Activated naive CD4-positive, alpha-beta T cell treated with anti-CD3 and anti-CD28 coated beads, Interleukin-2, amount 50 U/mL, for 72 hours (primary cell): ENCODE data around the gene BYSL. TPM values are rescaled to one million over a fixed set of nuclear protein-coding genes. Genes with fewer than 3 reads are reported as not detected.
"Not testable (repeated sequence)": the region's sequence is repeated elsewhere in the genome, so short reads cannot be mapped to it uniquely, and the experiment has no call there.

Experiments used
- ATAC-seq, 2 donors: fragments of 150-1000 bp; cut with Tn5 transposase; 2 replicates each; pipeline ENCODE4 v1.10.0; 2021; ENCODE audit warnings: mild to moderate bottlenecking in 2 of 2, moderate library complexity in 2 of 2
- DNase-seq, 2 donors: peaks; one replicate each; pipeline ENCODE4 v3.0.0; 2021 to 2022; ENCODE audit warnings: low spot score in 2 of 2
- H3K27ac Mint-ChIP-seq, 2 donors: one replicate each; pipeline ENCODE4 v1.8.0; 2022; ENCODE audit warnings: mild to moderate bottlenecking in 2 of 2, mixed read lengths in 2 of 2
- H3K36me3 Mint-ChIP-seq, 2 donors: one replicate each; pipeline ENCODE4 v1.8.0; 2022; ENCODE audit warnings: mixed read lengths in 2 of 2
- H3K9me3 Mint-ChIP-seq, 2 donors: one replicate each; pipeline ENCODE4 v1.8.0; 2022; ENCODE audit warnings: mixed read lengths in 2 of 2
- total RNA-seq, 2 donors: library from RNA; stranded (reverse); gene quantifications; one replicate each; pipeline ENCODE4 v1.2.3, GENCODE V29; 2022

BYSL gene
- total RNA-seq, 2 donors from 2014 or later = 38.1 to 47.6 TPM

DNA sequence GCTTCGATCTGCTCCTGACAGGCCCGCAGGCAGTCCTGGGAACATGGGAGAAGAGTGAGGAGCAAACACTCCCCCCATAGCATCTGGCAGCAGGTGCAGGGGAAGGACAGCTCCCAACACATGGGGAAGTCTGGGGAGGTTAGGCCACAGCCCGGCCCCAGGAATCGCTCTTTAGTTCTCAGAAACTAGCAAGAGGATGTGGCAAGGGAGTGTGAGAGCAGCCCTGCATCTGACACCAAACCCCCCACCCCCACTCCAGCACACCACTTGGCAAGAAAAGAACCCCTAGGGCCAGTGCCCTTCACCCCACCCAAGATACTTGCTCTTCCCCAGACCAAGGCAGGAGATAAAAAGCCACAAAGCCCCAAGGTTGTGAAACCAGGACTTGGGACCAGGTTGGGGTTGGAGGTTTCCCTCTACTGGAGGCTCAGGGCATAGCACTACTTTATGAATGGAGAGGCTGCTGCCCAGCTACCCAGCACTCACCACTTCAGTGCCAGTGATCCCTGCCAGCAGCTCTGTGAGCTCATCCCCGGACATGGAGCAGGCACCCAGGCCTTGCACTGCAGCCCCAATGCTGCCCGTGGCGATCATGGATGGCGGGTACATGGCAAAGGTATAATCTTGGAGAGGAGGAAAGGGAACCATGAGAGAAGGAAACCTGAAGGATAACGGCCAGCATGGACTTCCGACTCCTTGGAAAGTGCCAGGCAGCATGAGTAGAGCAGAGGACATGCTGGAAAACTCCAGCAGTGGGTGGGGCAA, 15.0 kb downstream of the BYSL start:
- peaks cover 61 to 76% of the 10 kb centered on the region in 2 donors for H3K36me3 Mint-ChIP-seq
- ATAC-seq (peak; percentile 66 to 70), DNase-seq (peak; percentile 74 to 81)
- peak overlapping the region; percentile 79 to 99 for H3K27ac Mint-ChIP-seq
- no peaks in the 10 kb centered on the region for H3K9me3 Mint-ChIP-seq

DNA sequence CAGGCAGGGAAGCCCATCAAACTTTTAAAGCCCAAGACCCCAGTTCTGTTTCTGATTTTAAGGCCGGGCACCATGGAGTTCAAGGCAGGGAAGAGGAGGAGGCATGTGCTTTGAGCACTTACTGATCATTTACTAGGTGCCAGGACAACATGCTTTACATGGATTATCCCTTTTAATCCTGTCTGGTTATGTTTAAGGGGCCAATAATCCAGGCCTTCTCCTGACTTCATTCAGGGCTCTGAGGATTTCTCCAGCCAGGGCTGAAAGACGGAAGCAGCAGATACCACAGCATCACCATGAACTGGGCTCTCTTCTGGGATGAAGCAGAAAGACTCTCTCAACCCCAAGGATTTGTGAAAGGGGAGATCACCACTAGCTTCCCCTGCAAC, 16.2 kb downstream of the BYSL start:
- no peak for ATAC-seq
- no peak for DNase-seq
- H3K27ac Mint-ChIP-seq = peak overlapping the region; percentile 79 to 86
- peaks cover 62 to 76% of the 10 kb centered on the region in 2 donors for H3K36me3 Mint-ChIP-seq
- no peaks in the 10 kb centered on the region for H3K9me3 Mint-ChIP-seq

DNA sequence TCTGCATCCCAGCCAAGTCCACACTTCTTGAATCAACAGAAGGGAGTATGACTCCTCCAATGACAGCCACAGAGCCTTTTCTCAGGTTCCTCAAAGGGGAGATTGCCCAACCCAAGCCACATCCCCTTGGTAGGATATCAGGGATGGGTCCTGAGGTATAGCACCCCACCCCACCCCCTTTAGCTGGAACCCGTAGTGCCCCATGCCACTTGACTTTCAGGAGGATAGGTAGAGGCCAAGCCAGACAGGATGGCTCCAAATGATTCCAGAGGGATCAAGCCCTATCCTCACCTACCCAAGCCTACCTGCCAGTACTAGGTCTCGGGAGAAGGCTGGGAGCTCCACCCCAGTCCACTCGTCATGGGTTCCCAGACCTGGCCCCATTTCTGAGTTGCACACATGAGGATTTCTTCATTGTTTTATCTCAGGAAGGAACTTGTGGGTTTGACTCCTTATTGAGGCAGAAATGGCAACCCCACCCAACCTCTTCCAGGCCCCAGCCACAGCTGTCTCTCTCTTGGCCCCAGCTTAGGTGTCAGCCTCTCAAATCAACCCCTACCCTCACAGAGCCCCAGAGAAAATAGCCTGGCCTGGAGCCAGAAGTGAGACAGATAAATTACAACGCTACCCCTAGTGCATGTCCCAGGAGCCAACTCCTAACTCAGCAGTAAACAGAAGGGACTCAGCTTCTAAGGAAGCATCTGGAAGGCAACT, 16.7 kb downstream of the BYSL start:
- H3K27ac Mint-ChIP-seq = peak overlapping the region; percentile 79 to 86
- DNase-seq (peak in 1 of 2 donors; percentile 61), ATAC-seq (no peak)
- peaks cover 59 to 71% of the 10 kb centered on the region in 2 donors for H3K36me3 Mint-ChIP-seq
- no peaks in the 10 kb centered on the region for H3K9me3 Mint-ChIP-seq

DNA sequence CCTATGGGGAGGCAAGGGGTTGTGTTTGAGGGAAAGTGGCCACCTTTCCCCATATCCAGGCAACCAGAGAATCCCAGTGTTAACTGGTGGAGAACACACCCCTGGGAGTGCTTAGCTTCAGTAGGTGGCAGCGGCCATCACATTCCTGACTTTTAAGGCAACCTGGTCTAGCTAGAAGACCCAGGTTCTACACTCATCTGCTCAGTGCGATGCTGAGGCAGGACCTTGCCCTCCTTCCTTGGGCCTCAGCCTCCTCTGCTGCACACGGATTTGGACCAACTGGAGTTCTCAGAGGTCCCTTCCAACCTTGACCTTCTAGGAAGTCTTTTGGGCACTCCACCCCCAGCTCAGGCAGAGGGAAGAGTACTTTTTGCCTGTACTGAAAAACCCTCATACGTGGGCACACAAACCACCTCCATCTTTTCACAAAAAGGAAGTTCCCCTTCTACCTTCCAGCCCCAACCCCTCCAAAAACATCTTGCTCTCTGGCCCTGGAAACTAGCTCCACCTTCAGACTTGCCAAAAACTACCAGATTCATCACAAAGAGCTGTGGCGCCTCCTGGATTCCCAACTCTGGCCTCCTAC, 17.4 kb downstream of the BYSL start:
- Mint-ChIP-seq H3K9me3 (no peaks in the 10 kb centered on the region), H3K27ac (peak overlapping the region; percentile 79 to 95), H3K36me3 (peaks cover 58 to 67% of the 10 kb centered on the region in 2 donors)
- DNase-seq = no peak
- ATAC-seq = no peak

DNA sequence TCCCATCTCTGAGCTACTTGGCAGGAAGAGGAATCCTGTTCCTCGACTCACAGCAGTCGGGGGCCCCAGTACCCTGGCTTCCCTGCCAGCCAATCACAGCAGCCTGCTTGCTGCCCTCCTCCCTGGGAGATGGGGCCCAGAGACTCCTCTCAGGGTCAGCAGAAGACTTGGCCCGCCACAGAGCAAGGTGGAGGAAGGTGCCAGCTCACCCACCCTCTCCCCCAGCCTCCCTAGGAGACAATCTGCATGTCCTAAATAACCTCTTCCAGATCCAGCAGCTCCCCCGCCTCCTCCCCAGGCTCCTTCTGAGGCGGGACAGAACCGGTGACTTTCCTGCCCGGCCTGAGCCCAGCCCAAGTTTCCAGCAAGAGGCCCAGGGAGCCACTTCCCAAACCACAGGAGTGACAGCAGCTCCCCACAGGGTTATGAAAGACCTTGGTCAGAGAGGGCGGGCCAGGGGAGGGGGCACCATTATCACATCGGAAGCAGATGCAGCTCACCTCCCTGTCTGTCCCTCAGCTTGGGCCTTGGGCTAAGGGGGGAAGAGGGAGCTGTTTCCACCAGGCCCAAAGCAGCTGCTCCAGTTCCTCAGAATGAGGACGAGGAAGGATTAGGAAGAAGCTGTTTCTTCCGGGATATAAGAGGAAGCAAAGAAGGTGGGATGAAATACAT, 18.0 kb downstream of the BYSL start:
- peak overlapping the region; percentile 79 to 95 for H3K27ac Mint-ChIP-seq
- DNase-seq = peak; percentile 27 to 84
- no peaks in the 10 kb centered on the region for H3K9me3 Mint-ChIP-seq
- peaks cover 58 to 65% of the 10 kb centered on the region in 2 donors for H3K36me3 Mint-ChIP-seq
- peak; percentile 6 to 23 for ATAC-seq

DNA sequence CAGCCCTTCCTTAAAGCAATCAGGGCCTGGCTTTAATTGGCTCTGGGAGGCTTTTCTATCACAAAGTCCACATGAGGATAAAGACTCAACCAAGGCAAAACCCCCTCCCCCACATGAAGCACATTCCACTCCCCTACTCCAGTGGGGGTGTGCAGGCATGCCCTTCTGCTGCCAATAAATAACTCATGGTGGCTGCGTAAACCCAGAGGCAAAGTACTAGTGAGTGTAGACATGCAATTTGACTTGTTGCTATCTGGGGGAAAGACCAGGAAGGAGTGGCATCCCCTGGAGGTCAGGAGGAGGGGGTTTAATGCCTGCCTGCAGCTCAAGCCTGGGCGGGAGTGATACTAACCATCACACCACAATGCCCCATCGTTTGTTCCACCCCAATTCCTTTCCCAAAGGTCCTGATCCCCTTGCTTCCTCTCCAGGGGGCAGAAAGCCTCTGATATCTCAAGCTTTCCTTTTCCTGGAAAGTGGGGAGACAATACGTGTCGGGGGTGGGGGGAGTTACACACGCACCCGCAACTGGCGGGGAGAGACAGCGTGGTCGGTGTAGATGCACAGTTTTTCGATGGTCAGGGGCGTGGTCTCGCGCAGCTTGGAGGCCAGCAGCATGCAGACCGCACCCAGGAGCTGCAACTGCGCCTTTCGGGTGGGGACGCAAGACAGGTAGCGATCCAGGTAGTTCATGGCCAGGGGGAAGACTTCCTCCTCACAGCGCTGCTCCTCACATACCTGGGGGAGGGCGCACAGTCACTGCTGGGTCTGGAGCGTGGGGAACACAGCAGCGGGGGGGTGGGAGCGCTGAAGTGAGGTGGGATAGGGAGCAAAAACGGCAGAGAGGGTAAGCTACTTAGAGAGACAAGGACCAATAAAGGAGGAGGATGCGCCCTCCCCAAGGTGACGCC, 18.8 kb downstream of the BYSL start:
- DNase-seq = peak in 1 of 2 donors; percentile 64
- peaks cover 50 to 57% of the 10 kb centered on the region in 2 donors for H3K36me3 Mint-ChIP-seq
- no peaks in the 10 kb centered on the region for H3K9me3 Mint-ChIP-seq
- H3K27ac Mint-ChIP-seq = peak overlapping the region; percentile 79 to 95
- peak in 1 of 2 donors; percentile 18 for ATAC-seq

DNA sequence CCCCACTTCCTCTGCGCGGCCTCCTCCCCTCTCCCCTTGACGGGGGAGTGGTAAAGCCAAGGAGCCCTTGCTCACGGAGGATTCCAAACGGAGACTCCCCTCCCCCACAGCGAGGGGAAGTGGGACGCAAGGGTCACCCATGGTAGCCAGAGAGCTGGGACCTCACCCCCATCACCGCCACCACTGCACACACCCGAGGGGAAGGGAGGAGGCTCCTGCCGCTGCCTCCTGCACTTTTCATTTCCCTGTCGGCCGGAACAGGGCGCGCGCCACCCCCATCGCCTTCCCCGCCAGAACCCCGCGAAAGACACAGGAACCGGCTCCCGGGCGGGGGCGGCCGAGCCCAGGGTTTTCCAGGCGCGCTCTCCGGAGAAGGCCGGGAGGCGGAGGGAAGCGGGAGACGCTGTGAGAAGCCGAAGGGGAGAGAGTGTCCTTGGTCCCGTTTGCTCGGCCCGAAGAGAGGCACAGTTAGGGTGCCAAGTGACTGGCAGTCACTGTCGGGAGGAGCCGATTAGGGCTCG, 19.5 kb downstream of the BYSL start:
- Mint-ChIP-seq H3K9me3 (no peaks in the 10 kb centered on the region), H3K27ac (peak overlapping the region; percentile 79 to 95), H3K36me3 (peaks cover 50 to 55% of the 10 kb centered on the region in 2 donors)
- peak; percentile 53 to 60 for DNase-seq
- ATAC-seq = no peak

DNA sequence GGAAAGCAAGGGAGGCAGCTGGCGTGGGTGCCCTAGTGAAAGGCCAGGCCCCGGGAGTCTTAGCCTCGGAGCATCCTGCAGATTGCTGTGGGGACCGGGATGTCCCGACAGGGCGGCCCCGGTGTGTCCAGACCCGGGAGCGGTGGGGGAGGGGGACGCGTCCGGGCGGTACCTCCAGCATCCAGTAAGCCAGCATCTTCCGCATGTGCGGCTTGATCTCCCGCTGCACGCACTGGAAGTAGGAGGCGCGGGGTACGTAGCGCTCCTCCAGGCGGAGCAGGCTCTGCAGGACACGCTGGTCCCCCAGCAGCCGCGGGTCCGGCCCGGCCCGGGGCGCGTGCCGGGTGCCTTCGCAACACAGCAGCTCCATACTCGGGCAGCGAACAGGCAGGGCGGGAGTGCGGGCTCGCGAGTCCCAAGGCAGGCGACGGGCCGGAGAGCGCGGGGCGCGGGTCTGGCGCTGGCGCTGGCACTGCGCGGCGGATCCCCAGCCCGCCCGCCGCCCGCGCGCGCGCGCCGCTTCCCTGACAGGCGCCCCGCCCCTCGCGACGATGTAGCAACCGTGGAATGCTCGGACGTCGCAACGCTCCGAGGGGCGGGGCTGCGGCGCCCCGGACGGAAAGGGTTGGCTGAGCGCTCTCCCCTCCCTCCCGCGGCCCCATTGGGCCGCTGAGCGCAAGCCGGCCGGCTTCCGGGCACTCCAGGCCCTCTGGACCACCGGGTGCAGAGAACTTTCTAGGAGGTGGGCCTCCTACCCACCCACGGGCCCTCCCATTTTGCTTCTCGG, 20.2 kb downstream of the BYSL start, which contains the start of gene CCND3:
Gene CCND3 (minus strand): TSS at position 529 of the 787 bp plus-strand sequence. CDS start 159 bp downstream, at position 370.
- peak; percentile 79 to 88 for ATAC-seq
- peaks cover 46 to 49% of the 10 kb centered on the region in 2 donors for H3K36me3 Mint-ChIP-seq
- no peaks in the 10 kb centered on the region for H3K9me3 Mint-ChIP-seq

DNA sequence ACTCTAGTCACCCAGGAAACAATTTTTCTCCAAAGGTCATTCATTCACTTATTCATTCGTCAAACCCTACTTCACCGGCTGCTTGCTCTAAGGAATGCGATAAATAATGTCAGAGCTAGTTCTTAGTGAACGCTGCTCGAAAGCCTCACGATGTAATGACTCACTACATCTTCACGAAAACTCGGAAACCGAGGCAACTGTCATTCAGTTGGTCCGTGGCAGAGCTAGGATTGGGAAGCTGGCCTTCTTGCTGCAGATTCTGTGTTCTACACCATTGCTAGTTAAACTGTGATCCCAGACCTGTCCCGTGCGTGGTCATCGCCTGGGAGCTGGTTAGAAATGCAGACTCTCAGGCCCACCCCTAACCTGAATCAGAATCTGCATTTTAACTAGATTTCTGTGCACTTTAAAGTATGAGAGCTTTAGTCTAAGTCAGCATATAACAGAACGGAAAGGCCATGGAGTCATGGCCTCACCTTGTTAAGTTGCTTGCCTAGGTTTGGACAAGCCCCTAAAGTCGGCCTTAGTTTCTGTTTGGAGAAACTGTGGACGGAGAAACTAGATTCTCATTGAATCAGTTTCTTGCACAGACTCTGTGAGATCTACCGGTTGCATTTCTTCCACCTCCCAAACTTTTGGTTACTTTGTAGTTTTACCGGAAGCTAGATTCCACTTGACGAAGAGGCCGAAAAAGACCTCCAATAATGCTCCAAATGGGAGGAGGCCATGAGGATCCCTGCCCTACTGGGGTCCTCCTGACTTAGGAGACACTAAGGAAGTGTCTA, 21.0 kb downstream of the BYSL start:
- Mint-ChIP-seq H3K9me3 (peaks cover under 1 to 1% of the 10 kb centered on the region in 2 donors), H3K36me3 (peaks cover 41 to 43% of the 10 kb centered on the region in 2 donors), H3K27ac (peak overlapping the region; percentile 79 to 95)
- ATAC-seq = peak; percentile 54 to 60
- DNase-seq = no peak

More for the DNA sequence above, 20.2 kb downstream of the BYSL start, which contains the start of gene CCND3:
- peak within 1 kb of the TSS; percentile 79 to 95 for H3K27ac Mint-ChIP-seq
- peak; percentile 90 to 91 for DNase-seq

DNA sequence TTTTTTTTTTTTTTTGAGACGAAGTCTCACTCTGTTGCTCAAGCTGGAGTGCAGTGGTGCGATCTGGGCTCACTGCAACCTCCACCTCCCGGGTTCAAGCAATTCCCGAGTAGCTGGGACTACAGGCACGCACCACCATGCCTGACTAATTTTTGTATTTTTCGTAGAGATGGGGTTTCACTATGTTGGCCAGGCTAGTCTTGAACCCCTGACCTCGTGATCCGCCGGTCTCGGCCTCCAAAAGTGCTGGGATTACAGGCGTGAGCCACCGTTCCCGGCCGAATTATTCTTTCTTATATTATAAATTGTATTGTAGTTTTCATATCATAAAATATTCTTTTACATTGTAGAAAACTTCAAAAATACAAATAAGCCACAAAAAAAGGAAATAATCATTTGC, 21.6 kb downstream of the BYSL start:
- ATAC-seq, DNase-seq, H3K9me3 Mint-ChIP-seq: not testable (repeated sequence)
- H3K27ac Mint-ChIP-seq = peak overlapping the region; percentile 79 to 95
- peaks cover 34 to 43% of the 10 kb centered on the region in 2 donors for H3K36me3 Mint-ChIP-seq

DNA sequence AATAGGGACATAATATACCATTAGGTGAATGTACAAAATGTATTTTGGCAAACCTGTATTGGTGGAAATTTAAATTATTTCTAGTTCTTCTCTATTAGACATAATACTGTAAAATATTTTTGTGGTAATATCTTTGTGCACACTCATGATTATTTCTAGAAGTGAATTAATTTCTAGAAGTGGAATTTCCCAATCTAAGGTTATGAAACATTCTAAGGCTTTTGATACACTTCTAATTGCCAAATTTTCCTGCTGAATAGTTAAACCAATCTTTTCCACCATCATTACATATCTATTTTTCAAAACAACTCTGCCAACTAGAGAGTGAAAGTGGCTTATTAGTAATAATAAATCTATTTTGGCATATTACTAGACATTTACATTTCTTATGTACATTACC, 22.2 kb downstream of the BYSL start:
- peaks cover 29 to 42% of the 10 kb centered on the region in 2 donors for H3K36me3 Mint-ChIP-seq
- DNase-seq (no peak), ATAC-seq (no peak)
- H3K27ac Mint-ChIP-seq = peak overlapping the region in 1 of 2 donors; percentile 50
- H3K9me3 Mint-ChIP-seq = peaks cover 10 to 11% of the 10 kb centered on the region in 2 donors

DNA sequence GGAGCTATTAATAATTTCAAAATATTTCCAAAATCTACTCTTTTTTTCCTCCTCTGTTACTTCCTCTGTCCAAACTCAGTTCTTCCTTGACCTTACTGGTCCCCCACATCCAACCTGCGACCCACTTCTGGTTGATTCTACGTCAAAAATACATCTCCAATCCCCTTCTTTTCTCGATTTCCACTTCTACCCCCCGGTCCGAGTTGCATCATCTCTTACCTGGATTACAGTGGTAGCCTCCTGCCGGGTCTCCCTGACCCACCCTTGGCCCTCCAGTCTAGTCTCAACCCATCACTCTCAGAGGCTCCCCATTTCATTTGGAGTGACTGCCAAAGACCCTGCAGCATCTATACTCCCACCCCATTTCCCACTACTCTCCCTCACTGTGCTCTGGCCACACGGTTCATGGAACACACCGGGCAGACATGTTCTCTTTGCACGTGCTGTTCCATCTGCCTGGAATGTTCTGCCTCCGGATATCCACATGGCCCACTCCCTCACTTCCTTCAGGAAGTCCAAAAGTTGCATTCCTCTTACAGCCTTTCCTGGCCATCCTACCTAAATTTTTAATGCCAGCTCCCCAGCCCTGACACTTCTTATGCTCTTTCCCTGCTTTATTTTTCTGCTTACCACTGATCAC, 26.4 kb downstream of the BYSL start:
- Mint-ChIP-seq H3K9me3 (peaks cover 10 to 11% of the 10 kb centered on the region in 2 donors), H3K36me3 (peaks cover 0 to 18% of the 10 kb centered on the region in 2 donors), H3K27ac (peak overlapping the region; percentile 65 to 85)
- no peak for DNase-seq
- no peak for ATAC-seq

DNA sequence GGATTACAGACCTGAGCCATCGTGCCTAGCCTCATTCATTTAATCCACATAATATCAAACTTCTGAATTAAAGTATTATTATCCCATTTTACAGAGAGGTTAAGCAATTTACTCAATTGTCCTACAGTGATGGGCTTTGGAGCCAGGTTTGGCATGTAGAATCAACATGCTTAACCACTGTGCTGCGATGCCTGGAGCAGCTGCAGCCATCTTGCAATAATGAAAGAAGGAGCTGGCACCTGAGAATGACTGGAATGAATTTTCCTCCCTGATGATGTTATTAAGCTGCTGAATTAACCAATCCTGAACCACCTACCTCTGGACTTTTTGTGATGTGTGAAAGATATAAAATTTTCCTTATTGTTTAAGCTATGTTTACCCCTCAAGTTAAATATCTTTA, 33.4 kb downstream of the BYSL start:
- peak overlapping the region; percentile 54 to 61 for H3K27ac Mint-ChIP-seq
- peaks cover 12 to 38% of the 10 kb centered on the region in 2 donors for H3K36me3 Mint-ChIP-seq
- peaks cover 0 to 6% of the 10 kb centered on the region in 2 donors for H3K9me3 Mint-ChIP-seq
- no peak for ATAC-seq
- no peak for DNase-seq
